Spleen (tissue), 7 donors: ENCODE measurements around the gene BANK1.

Experiments
- CTCF ChIP-seq, 11 experiments: fragments of 200-600 bp in 7 of 11; fragments of 450-650 bp in 4 of 11; sonication (generic) in 4 of 11; IDR thresholded peaks in 8 of 11; conservative IDR thresholded peaks in 3 of 11; 1 replicate in 7 of 11; 2 replicates in 4 of 11; pipeline versions ENCODE4 v1.4.0 to v1.8.0; 2016 to 2021; ENCODE audit warnings: antibody characterized with exemption in 11 of 11, inconsistent platforms in 4 of 11, mild to moderate bottlenecking in 1 of 11
- POLR2A ChIP-seq, 3 donors: fragments of 450-650 bp; IDR thresholded peaks; one replicate each; pipeline ENCODE4 v1.5.1; 2017; ENCODE audit warnings: antibody characterized with exemption in 3 of 3, mild to moderate bottlenecking in 1 of 3
- donor health status: DM: no; HTN: no; CAD: no; lungs with moderate emphysema.
- donor health status: DM: no; HTN: no; CAD: no.
- donor health status: DM: no; HTN: no; CAD: no.

- TF ChIP-seq CTCF (IDR thresholded peaks at IDR 0.05 in 8 of 11, conservative IDR thresholded peaks at IDR 0.05 in 3 of 11) = no peak
- no peak for TF ChIP-seq POLR2A (IDR thresholded peaks at IDR 0.05)
Measured at GRCh38 chr4:102094481-102094880, 304.0 kb downstream of the BANK1 start.
